GM19372 (cell line): ENCODE data around the gene C9orf50.
"Not testable (repeated sequence)": the region's sequence is repeated elsewhere in the genome, so short reads cannot be mapped to it uniquely, and the experiment has no call there.

ENCODE experiments used
- ATAC-seq: cut with Tn5 transposase; IDR thresholded peaks from one replicate; pipeline ENCODE4 v1.9.1; 2021; ENCODE audit warnings: mild to moderate bottlenecking, low read depth, moderate library complexity; ENCODE audit not compliant: unreplicated experiment

Gene C9orf50, protein sequence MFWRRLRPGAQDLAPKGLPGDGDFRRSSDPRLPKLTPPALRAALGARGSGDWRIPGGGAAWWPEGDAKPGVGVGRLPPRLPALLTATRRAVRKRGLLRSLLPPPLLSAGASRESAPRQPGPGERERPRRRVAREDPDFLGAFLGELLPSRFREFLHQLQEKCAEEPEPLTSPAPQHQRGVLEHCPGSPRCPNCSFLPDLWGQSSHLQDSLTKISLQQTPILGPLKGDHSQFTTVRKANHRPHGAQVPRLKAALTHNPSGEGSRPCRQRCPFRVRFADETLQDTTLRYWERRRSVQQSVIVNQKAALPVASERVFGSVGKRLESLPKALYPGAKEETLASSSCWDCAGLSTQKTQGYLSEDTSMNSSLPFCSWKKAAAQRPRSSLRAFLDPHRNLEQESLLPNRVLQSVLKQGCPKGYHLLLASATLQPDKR

DNA sequence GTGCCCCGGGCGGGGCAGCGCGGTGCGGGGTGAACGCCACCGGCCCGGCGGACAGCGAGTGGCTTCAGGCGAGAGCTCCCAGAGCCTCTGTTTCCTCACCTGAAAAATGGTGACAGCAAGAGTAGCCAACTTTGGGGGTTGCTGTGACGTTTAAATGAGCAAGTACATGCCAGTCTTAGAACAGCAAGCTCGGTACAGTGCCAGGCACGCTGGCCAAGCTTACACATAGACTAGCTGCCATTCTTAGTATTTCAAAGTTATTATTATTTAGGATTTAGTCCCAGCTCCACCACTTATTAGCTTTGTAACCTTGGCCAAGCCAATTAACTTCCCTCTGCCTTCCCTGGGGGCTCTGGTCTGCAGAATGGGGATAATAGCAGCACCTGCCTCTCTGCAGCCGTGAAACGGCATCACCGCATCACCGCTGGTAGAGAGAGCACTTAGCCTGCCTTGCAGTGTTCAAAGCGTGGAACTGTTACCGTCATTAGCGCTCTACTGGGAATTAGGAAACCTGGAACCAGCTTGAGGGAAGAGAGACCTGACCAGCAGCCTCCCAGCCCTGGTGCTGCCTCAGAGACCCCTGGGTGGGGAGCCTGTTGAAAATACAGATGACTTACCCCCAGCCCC, at the start of gene C9orf50:
C9orf50 (minus strand) TSS at position 433 of the 627 bp plus-strand sequence. CDS start 527 bp downstream, outside the sequence.
- no peak for ATAC-seq

DNA sequence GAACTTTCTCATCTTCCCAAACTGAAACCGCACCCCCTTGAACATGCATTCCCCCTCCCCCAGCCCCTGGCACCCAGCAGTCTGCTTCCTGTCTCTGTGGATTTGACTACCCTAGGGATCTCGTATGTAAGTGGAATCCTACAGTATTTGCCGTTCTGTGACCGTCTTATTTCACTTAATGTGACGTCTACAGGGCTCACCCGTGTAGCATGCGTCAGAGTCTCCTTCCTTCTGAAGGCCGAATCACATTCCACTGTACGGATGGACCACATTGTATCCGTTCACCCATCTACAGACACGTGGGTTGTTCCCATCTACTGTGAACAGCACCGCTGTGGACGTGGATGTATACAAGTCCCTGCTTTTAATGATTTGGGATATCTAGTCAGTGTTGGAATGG, 49.0 kb upstream of the C9orf50 start:
- no peak for ATAC-seq

DNA sequence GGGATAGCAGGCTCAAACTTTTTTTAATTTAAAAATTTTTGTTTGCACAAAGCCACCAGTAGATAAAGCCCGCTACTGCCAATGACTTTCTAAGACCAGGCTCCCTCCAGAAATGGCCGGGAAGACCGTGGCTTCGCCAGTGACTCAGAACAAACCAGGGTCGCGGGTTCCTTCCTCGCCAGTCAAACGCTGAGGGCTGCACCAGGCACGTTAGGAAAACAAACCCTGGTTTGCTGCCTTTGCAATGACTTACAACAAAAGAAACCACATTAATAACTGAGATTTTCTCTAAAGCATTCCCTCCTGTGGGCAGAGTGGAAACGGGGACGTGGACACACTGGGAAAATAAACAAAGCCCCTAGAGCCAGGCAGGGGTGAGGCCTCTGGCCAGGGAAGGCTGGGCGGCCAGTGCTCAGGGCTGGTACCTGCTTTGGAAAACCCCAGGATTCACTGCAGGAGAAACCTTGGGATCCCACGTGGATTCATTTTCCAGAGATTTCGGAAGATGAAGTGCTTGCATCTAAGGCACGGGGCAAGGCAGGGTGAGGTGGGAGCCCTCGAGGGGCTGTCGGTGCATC, 48.3 kb upstream of the C9orf50 start:
- no peak for ATAC-seq

DNA sequence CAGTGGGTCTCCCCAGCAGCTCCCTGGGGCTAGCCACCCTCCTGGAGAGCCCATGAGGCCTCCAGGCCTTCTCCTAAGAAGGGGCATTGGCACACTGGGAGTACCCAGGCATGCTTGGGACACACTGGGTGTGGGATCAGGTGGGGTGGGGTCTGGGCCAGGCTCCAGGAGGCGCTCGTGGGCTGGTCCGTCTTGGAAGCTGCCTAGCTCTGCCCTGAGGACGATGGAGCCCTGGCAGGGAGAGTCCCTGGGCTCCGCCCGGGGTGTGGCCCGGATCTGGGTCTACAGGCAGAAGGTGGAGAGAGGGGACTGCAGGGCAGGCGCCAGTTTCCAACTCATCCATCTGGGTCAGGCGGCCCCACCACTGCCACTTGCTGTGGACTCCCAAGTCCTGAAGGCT, 46.9 kb upstream of the C9orf50 start:
- ATAC-seq = no peak

DNA sequence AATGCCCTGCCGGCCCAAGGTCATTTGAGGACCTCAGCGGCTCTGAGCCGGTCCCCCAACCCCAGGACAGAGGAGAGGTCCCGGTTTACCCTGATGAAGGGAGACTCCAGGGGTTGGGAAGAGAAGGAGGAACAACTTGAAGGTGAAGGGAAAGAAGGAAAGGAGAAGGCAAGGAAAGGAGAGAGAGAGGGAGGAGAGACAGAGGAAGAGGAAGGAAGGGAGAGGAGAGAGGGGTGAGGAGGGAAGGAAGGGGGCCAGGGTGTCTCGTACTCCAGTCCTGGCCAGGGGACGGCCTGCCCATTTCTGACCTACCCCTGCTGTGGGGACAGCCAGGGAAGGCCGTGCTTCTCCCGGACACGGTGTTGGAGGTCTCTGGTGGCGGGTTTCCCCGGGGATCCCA, 46.5 kb upstream of the C9orf50 start:
- ATAC-seq = no peak

DNA sequence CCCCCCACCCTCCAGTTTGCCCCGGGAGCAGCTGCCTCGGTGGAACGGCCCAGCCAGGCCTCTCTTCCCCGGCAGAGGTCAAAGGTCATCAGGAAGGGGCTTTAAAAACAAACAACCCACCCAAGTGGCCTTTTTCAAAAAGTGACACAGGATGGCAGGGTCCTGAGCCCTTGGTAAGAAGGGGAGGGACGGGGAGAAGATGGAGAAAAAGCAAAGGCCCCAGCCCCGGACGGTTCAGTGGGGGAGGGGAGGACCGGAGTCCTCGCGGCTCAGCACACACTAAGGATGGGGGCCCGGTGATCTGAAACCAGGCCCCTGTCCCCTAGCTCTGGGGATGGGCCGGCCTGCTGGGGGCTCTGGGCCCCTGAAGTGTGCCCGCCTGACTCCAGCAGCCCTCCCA, 45.7 kb upstream of the C9orf50 start:
- no peak for ATAC-seq

DNA sequence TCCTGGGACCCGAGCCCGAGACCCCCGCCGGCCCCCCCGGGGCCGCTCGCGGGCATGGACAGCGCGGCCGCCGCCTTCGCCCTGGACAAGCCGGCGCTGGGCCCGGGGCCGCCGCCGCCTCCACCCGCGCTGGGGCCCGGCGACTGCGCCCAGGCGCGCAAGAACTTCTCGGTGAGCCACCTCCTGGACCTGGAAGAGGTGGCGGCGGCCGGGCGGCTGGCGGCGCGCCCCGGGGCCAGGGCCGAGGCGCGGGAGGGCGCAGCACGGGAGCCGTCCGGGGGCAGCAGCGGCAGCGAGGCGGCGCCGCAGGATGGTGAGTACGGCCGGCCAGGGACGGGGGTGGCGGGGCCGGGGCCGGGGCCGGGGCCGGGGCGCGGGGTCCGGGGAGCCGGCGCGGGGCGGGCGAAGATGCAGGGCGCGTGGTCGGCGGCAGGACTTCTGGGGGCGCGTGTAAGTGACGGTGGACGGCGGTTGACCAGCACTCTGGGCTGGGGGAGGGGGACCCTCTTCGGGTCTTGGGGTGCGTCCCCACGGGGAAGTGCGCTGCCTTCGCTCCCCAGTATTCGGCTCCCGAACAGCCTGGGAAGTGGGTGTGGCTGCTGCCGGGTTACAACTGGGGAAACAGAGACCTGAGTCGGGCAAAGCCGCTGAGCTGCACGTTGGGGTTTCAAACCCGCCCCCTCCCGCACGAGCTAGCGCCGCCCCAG, 45.1 kb upstream of the C9orf50 start:
- ATAC-seq = no peak

DNA sequence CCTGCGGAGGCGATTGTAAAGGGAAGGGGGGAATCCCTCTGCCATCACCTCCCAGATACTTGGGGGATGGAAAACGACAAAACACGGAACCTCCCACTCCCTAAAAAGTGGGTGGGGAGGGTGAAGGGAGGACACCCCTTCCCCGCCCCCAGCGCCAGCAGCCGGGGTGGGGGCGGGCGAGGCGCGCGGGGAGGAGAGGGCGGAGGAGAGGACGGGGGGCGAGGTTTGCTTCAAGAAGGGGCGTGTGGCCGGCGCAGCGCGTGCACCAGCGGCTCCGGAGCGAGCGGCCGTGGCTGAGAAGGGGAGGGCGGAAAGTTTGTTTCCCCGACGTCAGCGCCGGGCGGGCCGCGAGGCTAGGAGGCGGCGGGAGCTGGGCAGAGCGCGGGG, 44.5 kb upstream of the C9orf50 start, which contains the start of gene PRRX2:
PRRX2 (plus strand) TSS at position 259 of the 387 bp plus-strand sequence. CDS start 221 bp downstream, outside the sequence.
- no peak for ATAC-seq

DNA sequence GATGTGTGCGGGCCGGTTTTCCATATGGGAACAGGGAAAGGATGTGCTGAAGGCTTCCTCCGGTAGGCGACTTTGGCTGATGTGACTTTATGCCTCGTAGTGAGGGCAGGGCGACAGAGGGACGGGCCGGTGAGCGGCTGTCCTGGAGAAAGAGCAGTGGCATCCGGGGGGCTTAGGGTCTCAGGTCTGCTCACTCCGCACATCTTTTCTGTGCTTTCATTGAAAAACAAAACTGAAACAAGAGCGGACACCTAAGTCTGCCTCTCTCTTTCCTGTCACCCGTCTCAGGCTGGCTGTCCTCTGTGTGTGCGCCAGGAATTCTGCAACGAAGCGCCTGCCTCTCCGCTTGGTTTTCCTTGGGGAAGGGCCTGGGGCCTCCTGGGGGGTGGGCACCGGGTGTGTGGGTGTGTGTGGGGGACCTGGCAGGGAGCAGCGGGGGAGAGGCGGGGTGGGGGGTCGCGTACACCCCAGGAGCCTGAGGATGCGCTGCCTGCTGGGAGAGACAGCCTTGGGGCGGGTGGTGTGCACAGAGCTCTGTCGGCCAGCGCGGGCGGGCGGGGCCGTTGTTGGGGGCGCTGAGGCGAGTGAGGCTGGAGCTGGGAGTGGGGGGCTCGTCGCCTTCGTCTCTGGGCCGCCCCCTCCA, 44.0 kb upstream of the C9orf50 start:
- no peak for ATAC-seq

DNA sequence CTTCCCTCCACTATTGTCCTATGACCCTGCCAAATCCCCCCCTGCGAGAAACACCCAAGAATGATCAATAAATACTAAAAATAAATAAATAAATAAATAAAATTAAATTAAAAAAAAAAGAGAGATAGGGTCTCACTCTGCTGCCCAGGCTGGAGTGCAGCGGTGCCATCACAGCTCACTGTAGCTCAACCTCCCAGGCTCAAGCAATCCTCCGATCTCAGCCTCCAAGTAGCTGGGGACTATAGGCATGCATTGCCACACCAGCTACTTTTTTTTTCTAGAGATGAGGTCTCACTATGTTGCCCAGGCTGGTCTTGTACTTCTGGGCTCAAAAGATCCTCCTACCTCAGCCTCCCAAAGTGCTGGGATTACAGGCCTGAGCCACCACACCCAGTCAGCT, 41.3 kb upstream of the C9orf50 start:
- not testable (repeated sequence) for ATAC-seq

DNA sequence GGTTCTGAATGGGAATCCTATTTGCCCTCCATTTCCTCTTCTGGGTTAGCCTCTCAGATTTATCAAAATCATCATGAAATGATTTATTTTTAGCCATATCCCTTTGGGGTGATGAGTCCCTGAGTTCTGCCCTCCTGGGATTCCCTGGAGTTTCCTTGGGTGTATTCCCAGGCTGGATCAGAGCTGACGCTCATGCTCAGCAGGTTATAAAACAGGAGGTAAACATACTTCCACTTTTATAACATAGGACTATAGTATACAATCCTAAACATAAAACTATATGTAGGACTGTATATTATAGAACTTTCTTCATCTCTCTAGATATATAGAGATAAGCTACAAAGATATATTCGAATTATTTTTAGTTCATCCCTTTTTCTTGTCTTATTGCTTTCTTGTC, 40.1 kb upstream of the C9orf50 start:
- no peak for ATAC-seq

DNA sequence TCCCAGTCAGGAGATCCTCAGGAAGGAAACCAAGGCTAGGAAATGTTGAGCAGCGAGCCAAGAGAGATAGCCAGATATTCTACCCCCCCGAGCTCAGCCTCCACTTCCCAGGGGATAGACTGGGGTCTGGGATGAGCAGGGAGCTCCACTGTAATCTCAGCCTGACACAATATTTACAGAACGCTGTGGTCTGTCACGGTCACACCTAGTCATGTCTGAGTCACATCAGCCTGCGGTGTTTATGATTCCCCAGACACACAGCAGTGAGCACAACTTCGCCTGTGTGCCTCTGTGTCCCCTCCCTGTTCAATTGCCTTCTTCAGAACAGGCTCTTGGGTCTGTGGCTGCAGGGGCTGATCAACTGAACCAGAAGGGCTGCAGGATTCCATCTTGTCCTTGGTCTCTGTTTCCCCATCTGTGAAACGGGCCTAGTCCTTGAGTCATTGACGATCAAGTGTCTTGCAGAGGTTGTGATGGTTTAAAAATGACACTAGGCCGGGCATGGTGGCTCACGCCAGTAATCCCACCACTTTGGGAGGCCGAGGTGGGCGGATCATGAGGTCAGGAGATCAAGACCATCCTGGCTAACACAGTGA, 36.0 kb upstream of the C9orf50 start:
- ATAC-seq = no peak

DNA sequence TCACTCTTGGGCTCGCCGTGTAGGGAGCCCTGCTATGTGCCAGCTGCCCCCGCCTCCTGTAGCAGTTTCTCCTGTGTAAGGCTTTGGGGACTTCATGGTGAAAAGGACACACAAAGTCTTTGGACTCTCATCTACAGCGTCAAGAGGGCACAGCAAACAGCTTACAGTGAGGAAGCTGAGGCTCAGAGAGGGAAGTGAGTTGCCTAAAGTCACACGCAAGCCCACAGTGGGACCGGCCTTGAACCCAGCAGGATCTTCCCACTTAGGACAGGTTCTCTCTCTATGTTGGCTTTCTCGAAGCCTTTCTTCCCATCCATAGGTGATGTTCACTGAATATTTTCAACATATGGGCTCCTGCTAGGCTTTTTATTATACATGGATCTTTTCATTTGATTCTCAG, 34.8 kb upstream of the C9orf50 start:
- no peak for ATAC-seq

DNA sequence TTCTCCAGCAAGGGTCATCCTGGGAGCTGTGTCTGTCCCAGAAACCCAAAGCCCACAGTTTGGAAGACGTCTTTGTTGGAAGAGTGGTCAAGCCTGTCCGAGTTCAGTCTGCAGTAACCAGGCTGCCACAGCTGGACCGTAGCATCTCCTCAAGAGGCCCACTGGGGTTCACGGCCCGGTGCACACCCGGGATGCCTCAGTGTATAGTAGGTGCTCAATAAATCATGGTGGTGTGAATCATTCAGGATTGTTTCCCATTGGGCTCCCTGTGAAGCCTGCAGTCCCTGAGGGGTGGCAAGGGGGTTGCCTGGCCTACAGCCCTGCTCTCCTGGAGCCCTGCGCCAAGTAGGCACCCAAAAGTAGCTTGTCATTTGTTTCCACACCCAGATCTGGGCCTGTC, 34.3 kb upstream of the C9orf50 start:
- no peak for ATAC-seq

DNA sequence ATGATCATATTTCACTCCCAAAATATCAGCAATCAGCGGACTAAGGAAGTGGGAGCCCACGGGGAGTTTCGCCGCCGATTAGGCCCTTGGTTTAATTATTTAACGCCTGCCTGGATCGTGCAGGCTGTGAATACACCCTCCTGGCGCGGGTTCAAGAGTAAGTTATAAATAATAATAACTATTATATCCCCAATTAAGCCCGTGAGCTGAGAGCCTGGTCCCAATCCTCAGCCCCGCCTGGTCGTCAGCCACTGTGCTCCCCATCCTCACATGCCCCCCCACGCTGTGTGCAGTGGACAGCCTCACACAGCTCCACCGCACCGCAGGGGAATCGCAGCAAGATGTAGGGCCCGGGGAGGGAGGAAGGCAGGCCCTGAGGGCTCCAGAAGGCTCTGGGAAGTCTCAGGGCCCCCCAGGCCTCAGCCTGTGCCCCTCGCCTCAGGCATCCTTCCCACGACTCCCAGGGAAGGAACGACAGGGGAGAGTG, 33.7 kb upstream of the C9orf50 start:
- ATAC-seq = no peak

DNA sequence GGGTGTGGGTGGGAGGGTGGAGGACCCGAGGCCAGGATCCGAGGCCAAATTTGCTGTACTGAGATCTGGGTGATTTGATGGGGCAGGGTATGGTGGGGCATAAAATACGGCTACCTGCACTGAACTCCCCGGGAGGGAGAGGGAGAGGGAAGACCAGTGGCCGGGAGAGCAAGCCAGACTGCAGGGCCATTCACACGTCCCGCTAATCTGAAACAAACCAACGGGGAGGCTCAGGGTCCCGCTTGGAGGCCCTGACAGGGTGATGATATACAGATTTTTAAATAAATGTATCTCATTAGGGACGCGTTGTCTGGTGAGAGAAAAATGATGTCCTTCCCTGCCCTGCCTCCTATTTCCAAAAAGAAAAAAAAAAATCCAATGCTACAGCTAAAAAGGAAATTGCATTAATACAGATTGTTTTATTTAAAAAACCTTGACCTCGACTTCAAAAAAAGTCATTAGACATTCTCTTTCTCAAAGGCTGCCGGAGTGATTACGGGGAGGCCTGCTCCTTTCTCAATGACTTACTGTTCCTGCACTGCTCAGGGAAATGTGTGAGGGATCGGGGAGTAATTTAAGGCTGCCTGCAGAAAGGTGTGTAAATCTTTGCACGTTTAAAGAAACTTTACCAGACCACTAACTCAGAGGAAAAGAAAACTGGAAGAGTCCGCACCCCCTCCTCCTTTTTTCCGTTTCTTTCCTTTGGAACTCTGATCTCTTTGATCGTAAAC, 33.1 kb upstream of the C9orf50 start:
- no peak for ATAC-seq

DNA sequence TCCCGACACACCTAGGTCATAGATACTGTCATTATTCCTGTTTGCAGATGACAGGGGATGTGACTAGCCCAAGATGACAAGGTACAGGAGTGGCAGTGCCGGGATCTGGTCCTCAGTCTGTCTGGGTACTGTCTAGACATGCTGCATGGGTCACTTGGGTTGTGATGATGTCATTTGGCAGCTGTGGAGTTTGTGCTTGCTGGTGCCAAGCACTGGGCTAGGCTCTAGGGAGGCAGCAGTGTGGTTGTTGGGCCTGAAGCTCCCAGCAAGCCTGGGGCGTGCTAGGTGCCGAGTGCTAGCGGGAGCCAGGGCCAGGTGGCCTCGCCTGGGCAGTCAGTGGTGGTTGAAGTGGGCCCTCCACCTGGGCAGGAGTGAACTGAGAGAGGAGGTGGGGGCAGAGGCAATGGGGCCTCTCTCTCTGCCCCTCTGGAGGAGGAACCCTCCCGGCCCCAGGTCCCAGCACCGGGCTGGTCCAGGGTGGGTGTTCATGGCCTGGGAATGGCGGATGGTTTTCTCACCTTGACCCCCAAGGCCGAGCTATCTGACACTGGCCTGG, 29.9 kb upstream of the C9orf50 start:
- ATAC-seq = no peak

DNA sequence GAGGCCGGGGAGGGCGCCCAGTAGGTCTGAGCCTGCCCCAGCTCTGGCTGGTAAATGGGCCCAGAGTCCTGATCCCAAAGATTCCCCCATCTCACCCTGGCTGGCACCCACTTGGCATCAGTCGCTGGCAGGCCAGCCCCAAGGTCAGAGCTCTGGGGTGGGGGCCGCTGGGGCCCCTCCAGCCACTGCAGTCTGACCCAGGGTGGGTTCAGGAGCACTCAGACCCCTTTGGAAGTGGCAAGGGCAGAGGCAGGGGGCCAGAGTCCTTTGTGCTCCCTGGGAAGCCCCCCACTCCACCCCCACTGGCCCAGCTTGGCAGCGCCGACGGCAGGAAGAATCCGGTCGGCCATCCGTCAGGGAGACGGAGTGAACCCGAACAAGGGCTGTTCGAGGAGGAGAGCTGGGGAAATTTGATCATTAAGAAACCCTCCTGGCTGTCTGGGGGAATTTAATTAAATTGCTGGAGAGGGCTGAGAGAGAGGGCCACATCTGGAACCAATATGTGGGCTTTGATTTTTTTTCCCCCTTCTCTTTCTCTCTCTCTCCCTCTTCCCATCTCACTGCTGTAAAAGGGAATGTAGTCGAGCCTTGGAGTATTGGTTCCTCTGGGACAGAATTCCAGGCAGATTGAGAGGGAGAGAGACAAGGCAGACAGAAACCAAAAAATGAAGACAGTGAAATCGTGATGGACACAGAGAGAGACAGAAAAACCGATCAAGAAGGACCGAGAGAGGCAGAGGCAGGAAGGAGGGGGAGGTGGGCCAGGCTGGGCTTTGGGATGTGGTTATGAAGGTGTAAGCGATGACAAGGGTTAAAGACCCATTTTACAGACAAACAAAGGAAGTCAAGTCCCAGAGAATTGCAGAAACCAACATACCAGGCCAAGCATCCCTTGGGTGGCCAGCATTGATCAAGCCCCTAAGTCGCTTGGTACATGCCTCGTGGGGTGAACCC, 29.1 kb upstream of the C9orf50 start:
- ATAC-seq = no peak
